Measurements from ENCODE around the gene ZBTB20.

DNA sequence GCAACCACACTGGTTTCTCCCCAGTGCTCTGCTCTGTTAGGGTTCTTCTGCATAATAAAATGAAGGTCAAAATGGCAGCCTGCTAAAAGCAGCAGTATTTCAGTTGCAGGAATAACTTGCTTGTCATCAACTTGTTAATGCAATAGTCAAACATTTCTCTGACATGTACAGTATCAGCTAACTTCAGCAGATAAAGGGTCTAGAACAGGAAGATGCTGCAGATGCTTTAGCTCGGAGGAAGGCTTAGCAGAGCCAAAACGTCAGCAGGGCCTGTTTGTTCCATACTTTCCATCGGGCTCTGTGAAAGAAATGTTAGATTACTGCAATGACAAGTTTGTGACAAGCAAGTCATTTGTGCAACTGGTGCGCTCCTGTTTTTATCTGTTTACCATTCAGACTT is 561.4 kb downstream of the ZBTB20 start:
- TF ChIP-seq, protein P1, sequence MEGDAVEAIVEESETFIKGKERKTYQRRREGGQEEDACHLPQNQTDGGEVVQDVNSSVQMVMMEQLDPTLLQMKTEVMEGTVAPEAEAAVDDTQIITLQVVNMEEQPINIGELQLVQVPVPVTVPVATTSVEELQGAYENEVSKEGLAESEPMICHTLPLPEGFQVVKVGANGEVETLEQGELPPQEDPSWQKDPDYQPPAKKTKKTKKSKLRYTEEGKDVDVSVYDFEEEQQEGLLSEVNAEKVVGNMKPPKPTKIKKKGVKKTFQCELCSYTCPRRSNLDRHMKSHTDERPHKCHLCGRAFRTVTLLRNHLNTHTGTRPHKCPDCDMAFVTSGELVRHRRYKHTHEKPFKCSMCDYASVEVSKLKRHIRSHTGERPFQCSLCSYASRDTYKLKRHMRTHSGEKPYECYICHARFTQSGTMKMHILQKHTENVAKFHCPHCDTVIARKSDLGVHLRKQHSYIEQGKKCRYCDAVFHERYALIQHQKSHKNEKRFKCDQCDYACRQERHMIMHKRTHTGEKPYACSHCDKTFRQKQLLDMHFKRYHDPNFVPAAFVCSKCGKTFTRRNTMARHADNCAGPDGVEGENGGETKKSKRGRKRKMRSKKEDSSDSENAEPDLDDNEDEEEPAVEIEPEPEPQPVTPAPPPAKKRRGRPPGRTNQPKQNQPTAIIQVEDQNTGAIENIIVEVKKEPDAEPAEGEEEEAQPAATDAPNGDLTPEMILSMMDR (IDR thresholded peaks at IDR 0.05), result no peak
- no peak for TF ChIP-seq POLR2A (IDR thresholded peaks at IDR 0.05)

Data from thyroid gland (tissue), 4 donors.